Common myeloid progenitor, CD34-positive (primary cell): Measurements from ENCODE around the gene MIEF2.

Experiments used
- CTCF ChIA-PET: fragments of 350-600 bp; sonication (Branson Sonifier 250); formaldehyde crosslinking; loops from one replicate; lab custom pipeline; 2021; ENCODE audit warnings: antibody characterized with exemption; lab: Charles Lee
- POLR2A ChIA-PET: fragments of 350-600 bp; sonication (Branson Sonifier 250); formaldehyde crosslinking; loops from one replicate; lab custom pipeline; 2021; ENCODE audit warnings: antibody characterized with exemption; lab: Charles Lee
- DNase-seq, 3 donors: peaks; one replicate each; pipeline versions ENCODE4 v3.0.0 to v3.0.0-alpha.2; 2013
- H3K27ac ChIP-seq, 2 experiments: 1 replicate in 1 of 2; 2 replicates in 1 of 2; pipeline ENCODE4 v1.7.0; 2013; ENCODE audit warnings: inconsistent platforms in 2 of 2, low read length in 2 of 2, mild to moderate bottlenecking in 2 of 2, low read depth in 1 of 2, moderate library complexity in 1 of 2; ENCODE audit not compliant: severe bottlenecking in 2 of 2, insufficient read depth in 1 of 2, poor library complexity in 1 of 2
- H3K27me3 ChIP-seq, 5 experiments: replicated peaks in 2 of 5; 1 replicate in 3 of 5; 2 replicates in 2 of 5; pipeline versions ENCODE4 v1.6.1 to v1.7.0; 2013; ENCODE audit warnings: low read length in 4 of 5, mild to moderate bottlenecking in 2 of 5, moderate library complexity in 2 of 5, inconsistent platforms in 1 of 5; ENCODE audit not compliant: insufficient read depth in 5 of 5, control insufficient read depth in 4 of 5
- H3K36me3 ChIP-seq, 4 experiments: 1 replicate in 2 of 4; 2 replicates in 2 of 4; pipeline versions ENCODE4 v1.6.1 to v1.7.0; 2013; ENCODE audit warnings: low read length in 3 of 4, control low read depth in 1 of 4, mild to moderate bottlenecking in 1 of 4; ENCODE audit not compliant: control insufficient read depth in 4 of 4, insufficient read depth in 4 of 4
- H3K4me1 ChIP-seq, 4 experiments: 1 replicate in 3 of 4; 2 replicates in 1 of 4; pipeline versions ENCODE4 v1.6.1 to v1.7.1; 2013; ENCODE audit warnings: low read length in 3 of 4, mild to moderate bottlenecking in 3 of 4, control low read depth in 1 of 4, inconsistent platforms in 1 of 4, moderate library complexity in 1 of 4; ENCODE audit not compliant: control insufficient read depth in 4 of 4, insufficient read depth in 4 of 4; ENCODE audit errors: control extremely low read depth in 1 of 4
- H3K4me3 ChIP-seq, 7 experiments: 1 replicate in 4 of 7; 2 replicates in 3 of 7; pipeline versions ENCODE4 v1.5.1 to v1.7.0; 2013; ENCODE audit warnings: mild to moderate bottlenecking in 7 of 7, low read length in 6 of 7, moderate library complexity in 6 of 7, inconsistent platforms in 2 of 7, low read depth in 2 of 7, control low read depth in 1 of 7; ENCODE audit not compliant: insufficient read depth in 4 of 7, control insufficient read depth in 1 of 7; ENCODE audit errors: extremely low read depth in 1 of 7
- H3K9me3 ChIP-seq, 5 experiments: 1 replicate in 4 of 5; 2 replicates in 1 of 5; pipeline versions ENCODE4 v1.6.1 to v1.7.1; 2013; ENCODE audit warnings: low read length in 4 of 5, mild to moderate bottlenecking in 2 of 5, inconsistent platforms in 1 of 5, low read depth in 1 of 5, moderate library complexity in 1 of 5; ENCODE audit not compliant: control insufficient read depth in 4 of 5, insufficient read depth in 2 of 5; ENCODE audit errors: control extremely low read depth in 1 of 5
- WGBS: methylation state at CpG from one replicate; pipeline ENCODE4 v1.1.5; 2013; ENCODE audit not compliant: insufficient coverage; 5-methylcytosine and 5-hydroxymethylcytosine counted together

The MIEF2 gene

GRCh38 chr17:18224387-18225120, 35.9 kb upstream of the MIEF2 start:
- ChIA-PET CTCF (interaction anchor here (0.8 to 1.8 kb wide), 4 partner anchors 8 to 80 kb away, joined by 3 to 7 read pairs (median 3); partner anchors contain the start of gene ALKBH5), POLR2A (no interaction called here)
- no peaks in the 10 kb centered on the region for H3K9me3 ChIP-seq
- H3K4me1 ChIP-seq = peaks cover 0 to 18% (median 17%) of the 10 kb centered on the region in 4 experiments
- peak overlapping the region in 6 of 7 experiments; percentile 29 to 69 (median 60) for H3K4me3 ChIP-seq
- DNase-seq = no peak
- H3K27me3 ChIP-seq = no peaks in the 10 kb centered on the region
- no peak overlapping the region for H3K27ac ChIP-seq
- WGBS = 69% methylated on average over 21 of the region's 23 CpGs
- no peaks in the 10 kb centered on the region for H3K36me3 ChIP-seq

GRCh38 chr17:18225121-18225641, 35.3 kb upstream of the MIEF2 start, which contains the start of gene LLGL1:
Gene LLGL1 (plus strand): TSS chr17:18225635. CDS start chr17:18225683, 48 bp downstream.
- ChIA-PET POLR2A (no interaction called here), CTCF (interaction anchor here (0.9 to 1.0 kb wide), 2 partner anchors 8 to 80 kb away, joined by 3 read pairs; no protein-coding TSS in a partner anchor)

GRCh38 chr17:18225642-18226283, 34.7 kb upstream of the MIEF2 start:
- Histone ChIP-seq H3K9me3 (no peaks in the 10 kb centered on the region), H3K27ac (peak overlapping the region in 1 of 2 experiments; percentile 74), H3K27me3 (no peaks in the 10 kb centered on the region), H3K4me3 (peak overlapping the region; percentile 40 to 86 (median 82)), H3K36me3 (no peaks in the 10 kb centered on the region), H3K4me1 (peaks cover 0 to 18% (median 17%) of the 10 kb centered on the region in 4 experiments)
- POLR2A ChIA-PET = no interaction called here
- under 1% methylated on average over 49 of the region's 57 CpGs for WGBS
- CTCF ChIA-PET = interaction anchor here (1.0 kb wide), 1 partner anchor 9 kb away, joined by 3 read pairs; no protein-coding TSS in a partner anchor
- DNase-seq = peak in 2 of 3 donors; percentile 4 to 26

More at GRCh38 chr17:18225121-18225641, 35.3 kb upstream of the MIEF2 start, which contains the start of gene LLGL1:
- Histone ChIP-seq H3K27me3 (no peaks in the 10 kb centered on the region), H3K36me3 (no peaks in the 10 kb centered on the region), H3K4me3 (peak within 1 kb of the TSS; percentile 40 to 86 (median 82)), H3K27ac (peak within 1 kb of the TSS in 1 of 2 experiments; percentile 74), H3K4me1 (peaks cover 0 to 18% (median 17%) of the 10 kb centered on the region in 4 experiments), H3K9me3 (no peaks in the 10 kb centered on the region)
- peak; percentile 94 to 97 (median 97) for DNase-seq
- under 1% methylated on average over 40 of the region's 60 CpGs for WGBS

GRCh38 chr17:18226284-18226945, 34.0 kb upstream of the MIEF2 start:
- POLR2A ChIA-PET = no interaction called here
- no peaks in the 10 kb centered on the region for H3K27me3 ChIP-seq
- peak in 1 of 3 donors; percentile 26 for DNase-seq
- H3K9me3 ChIP-seq = no peaks in the 10 kb centered on the region
- 8% methylated on average over 10 of the region's 16 CpGs for WGBS
- peak overlapping the region in 1 of 2 experiments; percentile 74 for H3K27ac ChIP-seq
- H3K36me3 ChIP-seq = no peaks in the 10 kb centered on the region
- CTCF ChIA-PET = no interaction called here
- peaks cover 0 to 18% (median 17%) of the 10 kb centered on the region in 4 experiments for H3K4me1 ChIP-seq
- H3K4me3 ChIP-seq = peak overlapping the region; percentile 40 to 86 (median 82)

- Histone ChIP-seq H3K9me3 (no peaks in the 10 kb centered on the region), H3K27me3 (no peaks in the 10 kb centered on the region), H3K36me3 (no peaks in the 10 kb centered on the region), H3K27ac (no peak overlapping the region), H3K4me3 (no peak overlapping the region), H3K4me1 (peaks cover 0 to 18% (median 17%) of the 10 kb centered on the region in 4 experiments)
- no peak for DNase-seq
- POLR2A ChIA-PET = interaction anchor here (0.6 kb wide), 1 partner anchor 109 kb away, joined by 3 read pairs; no protein-coding TSS in a partner anchor
- CTCF ChIA-PET = no interaction called here
- WGBS = 92% methylated on average over 5 of the region's 5 CpGs
Measured at GRCh38 chr17:18227635-18228034, 32.8 kb upstream of the MIEF2 start.

GRCh38 chr17:18228176-18228682, 32.2 kb upstream of the MIEF2 start:
- CTCF ChIA-PET = no interaction called here
- 100% methylated on average over 10 of the region's 10 CpGs for WGBS
- peaks cover 0 to 1% (median 0%) of the 10 kb centered on the region in 4 experiments for H3K36me3 ChIP-seq
- peaks cover 0 to 18% (median 17%) of the 10 kb centered on the region in 4 experiments for H3K4me1 ChIP-seq
- no peak overlapping the region for H3K27ac ChIP-seq
- H3K4me3 ChIP-seq = no peak overlapping the region
- no peak for DNase-seq
- H3K9me3 ChIP-seq = no peaks in the 10 kb centered on the region
- POLR2A ChIA-PET = no interaction called here
- no peaks in the 10 kb centered on the region for H3K27me3 ChIP-seq
